Activated gamma-delta T cell treated with anti-CD3 and anti-CD28 coated beads, Interleukin-2, amount 50 U/mL, for 16 hours (primary cell): ENCODE measurements around the gene UPB1.

Source experiments
- DNase-seq: peaks from one replicate; pipeline ENCODE4 v3.0.0-alpha.2; 2020; ENCODE audit warnings: low read depth

The UPB1 gene

DNA sequence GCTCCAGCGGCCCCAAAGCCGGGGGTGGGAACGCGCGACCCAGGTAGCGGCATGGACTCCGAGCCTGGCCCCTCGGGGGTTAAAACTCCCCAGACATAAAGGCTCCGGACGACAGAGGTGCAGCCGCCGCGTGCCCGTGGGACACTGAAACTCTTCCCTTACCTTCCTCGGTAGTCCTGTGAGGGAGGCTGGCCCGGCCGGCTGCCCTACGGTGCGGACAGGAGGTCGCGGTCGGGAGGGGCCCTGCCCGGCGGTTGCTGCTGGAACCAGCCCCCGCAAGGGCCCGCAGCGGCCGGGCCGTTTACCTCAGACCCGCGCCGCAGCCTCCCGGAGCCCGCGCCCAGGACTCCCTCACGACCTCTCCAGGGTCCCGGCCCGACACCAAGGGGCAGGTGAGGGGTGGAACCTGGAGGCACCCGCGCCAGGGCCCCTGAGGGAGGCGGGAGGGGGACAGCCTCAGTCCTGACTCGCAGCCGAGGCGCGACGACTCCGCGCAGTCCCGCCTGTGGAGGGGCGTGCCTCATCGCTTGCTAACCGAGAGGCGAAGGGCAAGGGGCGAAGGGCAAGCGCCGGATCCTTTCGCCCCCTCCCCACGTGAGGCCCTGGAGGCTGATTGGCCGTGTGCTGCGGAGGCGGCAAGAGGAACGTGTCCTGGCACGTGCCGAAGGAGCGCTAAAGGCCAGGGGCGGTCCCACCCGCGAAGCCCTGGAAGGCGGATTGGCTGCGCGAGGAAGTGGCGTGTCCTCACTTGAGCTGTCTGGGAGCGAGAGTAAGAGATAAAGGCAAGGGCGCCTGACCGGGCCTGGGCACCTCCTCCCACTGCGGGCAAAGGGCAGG, at the start of gene UPB1:
UPB1 (plus strand) TSS at position 805 of the 837 bp plus-strand sequence. CDS start 72 bp downstream, outside the sequence.
- DNase-seq: no peak

- no peak for DNase-seq
Measured at GRCh38 chr22:24445481-24446259, 49.5 kb upstream of the UPB1 start.

DNA sequence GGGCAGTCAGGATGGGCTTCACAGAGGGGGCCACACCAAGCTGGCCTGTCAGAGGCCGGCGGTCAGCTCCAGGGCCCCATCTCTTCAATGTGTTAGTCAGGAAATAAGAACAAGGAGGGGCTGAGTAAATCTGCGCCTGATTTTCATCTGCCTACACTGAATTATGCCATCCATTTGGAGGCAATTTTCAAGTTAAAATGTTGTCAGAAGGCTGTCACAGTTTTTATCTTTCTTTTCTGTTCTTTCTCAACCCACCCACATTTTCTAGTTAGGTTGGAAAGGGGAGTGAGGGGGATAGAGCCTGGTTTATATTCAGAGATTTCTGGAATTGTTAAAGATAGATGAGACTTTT, 48.9 kb upstream of the UPB1 start:
- DNase-seq: no peak

DNA sequence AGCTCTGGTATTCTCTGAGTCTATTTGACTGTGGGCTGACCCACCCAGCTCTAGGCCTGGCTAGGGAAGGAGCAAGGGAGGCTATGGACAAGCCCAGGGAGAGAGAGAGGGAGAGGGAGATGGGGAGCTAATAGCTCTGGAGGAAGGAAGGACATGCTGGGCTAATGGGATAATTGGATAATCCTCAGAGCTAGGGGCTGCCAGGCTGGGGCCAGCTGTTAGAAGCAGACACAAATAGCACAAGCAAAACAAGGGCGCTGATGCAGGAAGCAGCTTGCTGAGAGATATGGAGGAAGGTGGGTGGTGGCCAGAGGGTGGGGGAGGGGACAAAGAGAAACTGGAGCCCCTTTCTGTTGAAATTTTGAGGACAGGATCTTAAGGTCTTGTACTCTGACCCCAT, 44.5 kb upstream of the UPB1 start:
- DNase-seq: no peak

- no peak for DNase-seq
Measured at GRCh38 chr22:24451162-24451561, 44.0 kb upstream of the UPB1 start.

GRCh38 chr22:24453853-24454252, 41.3 kb upstream of the UPB1 start:
- DNase-seq: no peak

DNA sequence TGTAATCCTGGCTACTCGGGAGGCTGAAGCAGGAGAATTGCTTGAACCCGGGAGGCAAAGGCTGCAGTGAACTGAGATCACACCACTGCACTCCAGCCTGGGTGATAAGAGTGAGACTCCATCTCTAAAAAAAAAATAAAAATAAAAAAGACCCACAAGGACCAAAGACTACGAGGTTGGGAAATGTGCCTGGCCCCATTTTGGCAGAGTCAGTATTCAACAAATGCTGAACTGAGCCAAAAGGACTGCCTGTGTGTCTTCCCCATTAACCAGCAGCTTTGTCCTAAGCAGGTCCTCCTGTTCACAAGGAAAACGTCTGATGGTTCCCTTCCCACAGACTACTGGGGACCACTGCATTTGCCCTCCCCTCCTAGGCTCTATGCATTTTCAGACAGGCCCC, 40.1 kb upstream of the UPB1 start:
- DNase-seq: no peak

DNA sequence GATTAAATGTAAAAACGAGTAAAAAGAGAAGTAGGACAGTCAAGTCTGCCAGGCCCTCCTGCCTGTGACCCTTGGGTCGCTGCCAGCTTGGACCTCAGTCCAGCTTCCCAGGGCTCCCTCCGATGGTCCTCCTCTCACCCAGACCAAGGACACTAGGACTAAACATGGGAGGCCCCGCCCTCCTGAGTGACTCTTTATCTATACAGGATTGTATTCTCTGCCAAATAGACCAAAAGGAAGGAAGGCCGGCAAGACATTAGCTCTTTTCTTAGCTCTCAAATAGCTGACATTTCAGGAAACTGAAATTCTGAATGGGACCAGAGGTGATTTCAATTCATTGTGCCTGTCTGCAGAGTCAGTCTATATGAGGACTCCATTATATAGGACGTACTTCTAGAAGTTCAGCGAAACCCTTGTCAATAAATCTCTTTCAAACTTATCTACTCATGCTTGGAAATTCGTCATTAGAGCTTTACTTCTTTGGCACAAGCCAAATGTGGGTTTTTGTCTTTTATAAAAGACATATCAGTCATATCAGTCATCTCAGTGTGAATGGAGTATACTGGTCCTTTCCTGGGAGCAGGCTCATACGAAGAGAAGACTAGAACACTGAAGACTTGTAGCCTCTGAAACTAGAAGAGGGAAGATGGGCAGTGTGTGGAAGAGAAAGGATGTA, 39.2 kb upstream of the UPB1 start:
- no peak for DNase-seq

- no peak for DNase-seq
Measured at GRCh38 chr22:24457894-24458420, 37.2 kb upstream of the UPB1 start.

DNA sequence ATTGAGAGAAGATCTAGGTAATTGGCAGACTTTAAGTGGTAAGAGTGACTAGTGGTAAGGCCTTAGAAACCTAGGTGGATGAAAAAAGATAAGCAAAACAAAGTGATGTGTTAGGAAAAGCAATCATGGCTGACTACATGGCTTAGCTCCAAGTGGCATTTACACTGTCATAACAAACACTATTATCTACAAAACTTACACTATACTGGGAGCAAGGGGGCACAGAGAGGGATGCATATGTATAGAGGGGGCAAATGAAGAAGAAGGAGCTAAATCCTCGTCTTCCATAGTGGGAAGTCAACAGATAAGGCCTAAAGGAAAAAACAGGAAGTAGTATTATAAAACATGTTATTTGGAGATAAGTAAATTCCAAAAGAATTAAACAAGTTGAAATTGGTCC, 35.2 kb upstream of the UPB1 start:
- no peak for DNase-seq

DNA sequence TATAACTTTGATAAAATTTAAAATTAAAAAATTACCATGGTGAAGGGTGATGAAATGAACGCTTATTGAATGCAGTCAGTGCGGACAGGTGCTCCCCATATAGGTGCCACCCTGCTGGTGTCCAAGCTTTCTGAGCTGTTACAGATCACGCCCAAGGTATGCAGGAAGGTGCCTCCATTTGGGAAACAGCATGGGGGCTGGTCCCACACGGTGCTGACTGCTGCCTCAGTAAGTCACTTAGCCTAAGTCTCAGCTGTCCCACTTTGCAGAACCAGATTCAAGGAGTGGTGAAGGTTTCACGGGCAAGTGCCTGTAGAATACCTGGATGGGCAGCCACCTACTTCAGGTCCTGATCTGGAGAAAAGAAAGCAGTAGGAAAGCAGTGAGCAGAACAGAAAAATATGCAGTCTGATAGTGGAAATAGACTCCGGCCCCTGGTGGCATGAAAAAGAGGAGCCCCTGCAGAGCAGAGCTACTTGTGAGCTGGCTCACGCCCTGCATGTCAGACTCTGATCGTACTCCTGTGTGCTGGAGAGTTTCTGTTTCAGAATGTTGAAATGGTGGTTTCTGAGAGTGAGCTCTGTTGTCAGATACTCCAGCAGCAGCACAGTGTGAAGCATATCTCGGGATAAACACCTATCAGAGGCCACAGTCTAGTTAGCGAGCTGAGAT, 34.6 kb upstream of the UPB1 start:
- DNase-seq: no peak

DNA sequence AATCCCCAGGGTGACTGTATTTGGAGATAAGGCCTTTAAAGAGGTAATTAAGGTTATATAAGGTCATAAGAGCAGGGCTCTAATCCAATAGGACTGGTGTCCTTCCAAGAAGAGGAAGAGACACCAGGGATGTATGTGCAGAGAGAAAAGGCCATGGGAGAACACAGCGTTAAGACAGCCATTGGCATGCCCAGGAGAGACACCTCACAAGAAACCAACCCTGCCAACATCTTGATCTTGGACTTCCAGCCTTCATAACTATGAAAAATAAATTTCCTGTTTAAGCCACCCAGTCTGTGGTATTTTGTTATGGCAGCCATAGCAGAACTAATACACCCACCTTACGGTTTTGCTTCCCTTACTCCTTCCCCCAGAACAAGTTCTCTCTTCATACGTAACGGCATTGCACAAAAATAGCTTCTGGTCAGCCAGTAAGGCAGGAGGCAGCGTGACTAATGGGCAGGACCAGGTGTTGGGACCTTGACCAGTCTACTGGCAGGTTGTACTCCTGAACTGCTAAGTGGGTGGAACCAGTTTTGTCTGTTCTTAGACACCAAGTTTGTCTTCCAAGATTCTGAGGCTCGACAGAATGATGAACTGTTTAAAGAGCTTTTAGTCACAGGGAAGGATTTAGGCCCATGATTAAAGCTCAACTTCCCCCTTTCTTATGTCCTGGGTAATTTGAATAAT, 31.9 kb upstream of the UPB1 start:
- DNase-seq: no peak

DNA sequence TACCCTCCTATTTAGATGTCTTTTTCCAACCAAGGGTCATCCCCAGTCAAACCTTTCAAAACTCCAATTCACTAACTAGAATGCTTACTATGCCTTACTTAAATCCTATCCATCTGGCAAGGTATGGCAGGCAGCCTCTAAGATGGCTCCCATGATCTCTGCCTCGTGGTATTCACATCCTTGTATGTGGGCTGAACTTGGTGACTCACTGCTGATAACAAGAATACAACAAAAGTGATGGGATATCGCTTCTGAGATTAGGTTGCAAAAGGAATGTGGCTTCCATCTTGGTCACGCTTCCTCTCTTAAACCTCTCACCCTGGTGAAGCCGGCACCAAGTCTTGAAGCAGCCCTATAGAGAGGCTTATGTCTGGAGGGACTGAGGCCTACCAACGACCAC, 29.6 kb upstream of the UPB1 start:
- no peak for DNase-seq

GRCh38 chr22:24465975-24466374, 29.2 kb upstream of the UPB1 start:
- DNase-seq: no peak

- no peak for DNase-seq
Measured at GRCh38 chr22:24466716-24467328, 28.3 kb upstream of the UPB1 start.

- no peak for DNase-seq
Measured at GRCh38 chr22:24467340-24467739, 27.8 kb upstream of the UPB1 start.

- no peak for DNase-seq
Measured at GRCh38 chr22:24471570-24471969, 23.6 kb upstream of the UPB1 start.

- no peak for DNase-seq
Measured at GRCh38 chr22:24473284-24473683, 21.8 kb upstream of the UPB1 start.

- DNase-seq: no peak
Measured at GRCh38 chr22:24474221-24474620, 20.9 kb upstream of the UPB1 start.

GRCh38 chr22:24474649-24475255, 20.4 kb upstream of the UPB1 start:
- no peak for DNase-seq

GRCh38 chr22:24481641-24482040, 13.5 kb upstream of the UPB1 start:
- DNase-seq: no peak
